GF-D8 (cell line): ENCODE data around the gene SLC26A2.
"Not testable (repeated sequence)": the region's sequence is repeated elsewhere in the genome, so short reads cannot be mapped to it uniquely, and the experiment has no call there.

Experiments used
- DNase-seq: peaks from one replicate; lab custom pipeline; 2025; lab: John Stamatoyannopoulos, UW

SLC26A2 gene

GRCh38 chr5:150001660-150002486 lies 41.3 kb downstream of the SLC26A2 start:
- DNase-seq: peak; percentile 77

GRCh38 chr5:150006318-150006717 lies 45.8 kb downstream of the SLC26A2 start:
- DNase-seq: no peak

- no peak for DNase-seq
Measured at GRCh38 chr5:150007050-150007449, 46.5 kb downstream of the SLC26A2 start.

- no peak for DNase-seq
Measured at GRCh38 chr5:150009671-150010387, 49.3 kb downstream of the SLC26A2 start.

GRCh38 chr5:150013931-150014330 lies 53.4 kb downstream of the SLC26A2 start:
- no peak for DNase-seq

- DNase-seq: no peak
Measured at GRCh38 chr5:150014456-150014855, 53.9 kb downstream of the SLC26A2 start.

- DNase-seq: no peak
Measured at GRCh38 chr5:150015415-150015814, 54.9 kb downstream of the SLC26A2 start.

GRCh38 chr5:150016537-150016936 lies 56.0 kb downstream of the SLC26A2 start:
- no peak for DNase-seq

- no peak for DNase-seq
Measured at GRCh38 chr5:150017226-150018005, 56.9 kb downstream of the SLC26A2 start.

- no peak for DNase-seq
Measured at GRCh38 chr5:150020249-150020648, 59.7 kb downstream of the SLC26A2 start.

- DNase-seq: no peak
Measured at GRCh38 chr5:150021491-150022157, 61.1 kb downstream of the SLC26A2 start.

GRCh38 chr5:150022158-150022531 lies 61.6 kb downstream of the SLC26A2 start:
- no peak for DNase-seq

- DNase-seq: no peak
Measured at GRCh38 chr5:150022681-150023080, 62.1 kb downstream of the SLC26A2 start.

- no peak for DNase-seq
Measured at GRCh38 chr5:150023136-150023535, 62.6 kb downstream of the SLC26A2 start.

GRCh38 chr5:150024346-150024984 lies 63.9 kb downstream of the SLC26A2 start:
- no peak for DNase-seq

- DNase-seq: no peak
Measured at GRCh38 chr5:150026682-150027172, 66.2 kb downstream of the SLC26A2 start.

- not testable (repeated sequence) for DNase-seq
Measured at GRCh38 chr5:150028047-150028446, 67.5 kb downstream of the SLC26A2 start.

- DNase-seq: no peak
Measured at GRCh38 chr5:150033334-150033733, 72.8 kb downstream of the SLC26A2 start.

GRCh38 chr5:150034662-150035061 lies 74.1 kb downstream of the SLC26A2 start:
- no peak for DNase-seq

- no peak for DNase-seq
Measured at GRCh38 chr5:150035139-150035895, 74.8 kb downstream of the SLC26A2 start.

- no peak for DNase-seq
Measured at GRCh38 chr5:150036513-150036912, 76.0 kb downstream of the SLC26A2 start.
